ENCODE measurements around the gene CTSO. TPM values are rescaled to one million over a fixed set of nuclear protein-coding genes. Genes with fewer than 3 reads are reported as not detected.

The CTSO gene
- total and polyA plus RNA-seq, 10 donors = 8.0 to 48.7 (median 25.6) TPM

DNA sequence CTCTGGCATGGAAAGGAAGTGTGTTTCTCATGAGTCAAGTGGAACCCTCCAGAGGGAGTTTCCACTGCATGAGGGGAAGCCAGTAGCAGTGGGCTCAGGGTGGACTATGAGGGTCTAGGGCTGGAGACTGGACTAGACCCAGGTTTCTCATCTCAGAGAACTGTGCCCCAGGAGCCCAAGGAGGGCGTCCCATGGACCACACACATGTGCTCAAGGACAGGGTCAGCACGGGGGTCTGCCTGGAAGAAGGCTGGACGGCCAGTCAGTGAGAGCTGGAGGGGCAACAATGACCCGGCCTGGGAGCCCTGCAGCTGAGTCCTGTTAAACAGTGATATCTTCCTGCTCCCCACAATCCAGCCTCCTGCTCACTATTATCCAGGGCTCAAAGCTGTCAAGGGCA is 5.8 kb upstream of the CTSO start:
- no peaks in the 10 kb centered on the region for H3K36me3 ChIP-seq

DNA sequence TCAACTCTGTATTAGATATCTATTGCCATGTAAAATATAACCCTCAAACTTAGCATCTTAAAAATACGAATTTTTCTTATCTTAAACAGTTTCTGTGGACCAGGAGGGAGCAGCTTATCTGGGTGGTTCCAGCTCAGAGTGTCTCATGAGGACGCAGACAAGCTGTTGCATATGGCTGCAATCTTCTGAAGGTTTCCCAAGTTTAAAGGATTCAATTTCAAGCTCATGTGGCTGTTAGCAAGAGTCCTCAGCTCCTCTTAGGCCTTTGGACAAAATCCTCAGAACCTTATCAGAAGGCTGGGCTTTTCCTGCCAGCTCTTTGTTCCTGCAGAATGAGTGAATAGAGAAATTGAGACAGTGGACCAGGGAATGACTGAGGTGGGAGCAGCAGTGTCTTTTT is 2.8 kb upstream of the CTSO start:
- TF ChIP-seq, protein P1, sequence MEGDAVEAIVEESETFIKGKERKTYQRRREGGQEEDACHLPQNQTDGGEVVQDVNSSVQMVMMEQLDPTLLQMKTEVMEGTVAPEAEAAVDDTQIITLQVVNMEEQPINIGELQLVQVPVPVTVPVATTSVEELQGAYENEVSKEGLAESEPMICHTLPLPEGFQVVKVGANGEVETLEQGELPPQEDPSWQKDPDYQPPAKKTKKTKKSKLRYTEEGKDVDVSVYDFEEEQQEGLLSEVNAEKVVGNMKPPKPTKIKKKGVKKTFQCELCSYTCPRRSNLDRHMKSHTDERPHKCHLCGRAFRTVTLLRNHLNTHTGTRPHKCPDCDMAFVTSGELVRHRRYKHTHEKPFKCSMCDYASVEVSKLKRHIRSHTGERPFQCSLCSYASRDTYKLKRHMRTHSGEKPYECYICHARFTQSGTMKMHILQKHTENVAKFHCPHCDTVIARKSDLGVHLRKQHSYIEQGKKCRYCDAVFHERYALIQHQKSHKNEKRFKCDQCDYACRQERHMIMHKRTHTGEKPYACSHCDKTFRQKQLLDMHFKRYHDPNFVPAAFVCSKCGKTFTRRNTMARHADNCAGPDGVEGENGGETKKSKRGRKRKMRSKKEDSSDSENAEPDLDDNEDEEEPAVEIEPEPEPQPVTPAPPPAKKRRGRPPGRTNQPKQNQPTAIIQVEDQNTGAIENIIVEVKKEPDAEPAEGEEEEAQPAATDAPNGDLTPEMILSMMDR (IDR thresholded peaks at IDR 0.05 in 8 of 11, conservative IDR thresholded peaks at IDR 0.05 in 3 of 11) = no peak
- TF ChIP-seq POLR2A (IDR thresholded peaks at IDR 0.05) (no peak), POLR2AphosphoS5 (IDR thresholded peaks at IDR 0.05) (no peak)
- Histone ChIP-seq H3K4me3 (no peak overlapping the region), H3K4me1 (peaks cover 7 to 24% (median 17%) of the 10 kb centered on the region in 6 donors), H3K9me3 (no peaks in the 10 kb centered on the region), H3K36me3 (no peaks in the 10 kb centered on the region), H3K27me3 (replicated peaks in 1 of 7) (peaks cover 0 to 4% (median 0%) of the 10 kb centered on the region in 7 donors), H3K27ac (no peak overlapping the region)
- intact Hi-C loops (cut with DNase I; ENCODE audit: low total_unique reads) = no loop called here
- WGBS, 5 donors = 74 to 89% (median 83%) methylated on average over 2 of the region's 2 CpGs
- no peak for DNase-seq

More for the DNA sequence above, 5.8 kb upstream of the CTSO start:
- Histone ChIP-seq H3K4me1 (peaks cover 0 to 1% (median under 1%) of the 10 kb centered on the region in 6 donors), H3K27me3 (replicated peaks in 1 of 7) (peaks cover 0 to 4% (median 0%) of the 10 kb centered on the region in 7 donors), H3K9me3 (no peaks in the 10 kb centered on the region), H3K4me3 (no peak overlapping the region), H3K27ac (no peak overlapping the region)
- WGBS, 5 donors = 74 to 93% (median 81%) methylated on average over 3 to 4 of the region's 4 CpGs
- no peak for DNase-seq
- TF ChIP-seq POLR2A (IDR thresholded peaks at IDR 0.05) (no peak), POLR2AphosphoS5 (IDR thresholded peaks at IDR 0.05) (no peak)
- TF ChIP-seq, protein P1 (IDR thresholded peaks at IDR 0.05 in 8 of 11, conservative IDR thresholded peaks at IDR 0.05 in 3 of 11) = no peak
- intact Hi-C loops (cut with DNase I; ENCODE audit: low total_unique reads) = no loop called here

DNA sequence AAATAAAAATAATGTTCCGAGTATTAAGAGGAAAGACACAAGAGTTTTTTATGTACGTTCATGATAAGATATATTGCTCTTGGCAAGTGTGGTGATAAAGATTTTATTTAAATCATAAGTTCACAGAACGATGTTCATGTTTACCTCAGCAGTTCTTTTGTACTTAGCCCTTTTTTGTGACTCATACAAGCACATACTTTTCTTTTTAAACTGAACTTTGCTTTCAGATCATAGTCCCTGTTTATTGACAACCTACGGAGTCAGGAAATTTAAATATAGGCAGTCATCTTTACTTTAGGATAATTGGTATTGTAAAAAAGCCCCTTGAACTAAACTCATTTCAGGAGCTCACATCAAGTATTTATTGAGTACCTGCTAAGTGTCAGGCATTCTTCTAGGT is 1.3 kb upstream of the CTSO start:
- intact Hi-C loops (cut with DNase I; ENCODE audit: low total_unique reads) = no loop called here
- DNase-seq = no peak
- no peaks in the 10 kb centered on the region for H3K9me3 ChIP-seq
- H3K36me3 ChIP-seq = no peaks in the 10 kb centered on the region
- TF ChIP-seq POLR2AphosphoS5 (IDR thresholded peaks at IDR 0.05) (no peak), POLR2A (IDR thresholded peaks at IDR 0.05) (no peak)
- TF ChIP-seq, protein P1 (IDR thresholded peaks at IDR 0.05 in 8 of 11, conservative IDR thresholded peaks at IDR 0.05 in 3 of 11) = no peak
- peaks cover 7 to 24% (median 17%) of the 10 kb centered on the region in 6 donors for H3K4me1 ChIP-seq
- H3K27me3 ChIP-seq (replicated peaks in 1 of 7) = peaks cover 0 to 4% (median 0%) of the 10 kb centered on the region in 7 donors
- H3K27ac ChIP-seq = no peak overlapping the region
- WGBS, 5 donors = 89 to 96% (median 91%) methylated on average over 4 of the region's 4 CpGs
- no peak overlapping the region for H3K4me3 ChIP-seq

DNA sequence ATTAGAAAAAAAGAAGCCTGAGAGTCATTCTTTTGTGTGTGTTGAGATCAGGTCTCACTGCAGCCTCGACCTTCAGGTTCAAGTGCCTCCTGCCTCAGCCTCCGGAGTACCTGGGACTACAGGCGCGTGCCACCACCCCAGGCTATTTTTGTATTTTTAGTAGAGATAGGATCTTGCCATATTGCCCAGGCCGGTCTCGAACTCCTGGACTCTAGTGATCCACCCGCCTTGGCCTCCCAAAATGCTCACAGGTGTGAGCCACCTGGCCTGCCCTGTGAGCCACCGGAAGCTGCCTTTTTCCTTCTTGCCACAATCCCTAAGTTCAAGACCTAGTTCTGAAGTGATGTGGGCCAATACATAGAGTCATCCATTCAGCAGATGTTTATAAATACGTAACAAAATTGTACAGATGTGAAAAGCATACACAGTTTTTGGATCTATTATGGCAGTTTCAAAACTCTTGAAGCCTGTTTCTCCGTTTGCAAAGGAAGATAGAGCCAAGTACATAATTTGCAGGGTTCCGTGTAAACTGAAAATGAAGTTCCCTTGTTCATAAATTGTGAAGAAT is 536 bp upstream of the CTSO start:
- H3K27ac ChIP-seq = peak overlapping the region; percentile 96 to 100 (median 97)
- WGBS, 5 donors = 73 to 81% (median 78%) methylated on average over 11 of the region's 11 CpGs

More for the DNA sequence above, 536 bp upstream of the CTSO start:
- H3K4me3 ChIP-seq = peak overlapping the region; percentile 54 to 80 (median 68)
- DNase-seq = peak; percentile 72
- intact Hi-C loops (cut with DNase I; ENCODE audit: low total_unique reads) = no loop called here
- TF ChIP-seq POLR2AphosphoS5 (IDR thresholded peaks at IDR 0.05) (no peak), POLR2A (IDR thresholded peaks at IDR 0.05) (no peak)
- TF ChIP-seq, protein P1 (IDR thresholded peaks at IDR 0.05 in 8 of 11, conservative IDR thresholded peaks at IDR 0.05 in 3 of 11) = no peak
- H3K27me3 ChIP-seq (replicated peaks in 1 of 7) = peaks cover 0 to 4% (median 0%) of the 10 kb centered on the region in 7 donors
- H3K36me3 ChIP-seq = no peaks in the 10 kb centered on the region
- no peaks in the 10 kb centered on the region for H3K9me3 ChIP-seq
- H3K4me1 ChIP-seq = peaks cover 7 to 24% (median 17%) of the 10 kb centered on the region in 6 donors
